HG02678 (cell line): Measurements from ENCODE around the gene SNAPC1.
"Not testable (repeated sequence)": the region's sequence is repeated elsewhere in the genome, so short reads cannot be mapped to it uniquely, and the experiment has no call there.

ENCODE experiments used
- ATAC-seq: cut with Tn5 transposase; IDR thresholded peaks from one replicate; pipeline ENCODE4 v1.9.1; 2021; ENCODE audit warnings: mild to moderate bottlenecking, moderate library complexity; ENCODE audit not compliant: unreplicated experiment

SNAPC1 gene

GRCh38 chr14:61761959-61762786 is at the start of gene SNAPC1:
SNAPC1 (plus strand) TSS chr14:61762420; CDS start chr14:61762461, 41 bp downstream.
- peak; percentile 99 for ATAC-seq

GRCh38 chr14:61713724-61714437 is 48.3 kb upstream of the SNAPC1 start:
- ATAC-seq, result no peak

- no peak for ATAC-seq
Observed at GRCh38 chr14:61716956-61717355, 45.3 kb upstream of the SNAPC1 start.

GRCh38 chr14:61718039-61718438 is 44.2 kb upstream of the SNAPC1 start:
- no peak for ATAC-seq

GRCh38 chr14:61719344-61720293 is 42.6 kb upstream of the SNAPC1 start:
- peak; percentile 41 for ATAC-seq

- ATAC-seq, result peak; percentile 24
Observed at GRCh38 chr14:61720294-61720661, 41.9 kb upstream of the SNAPC1 start.

- ATAC-seq, result no peak
Observed at GRCh38 chr14:61720741-61721140, 41.5 kb upstream of the SNAPC1 start.

GRCh38 chr14:61724133-61724532 is 38.1 kb upstream of the SNAPC1 start:
- no peak for ATAC-seq

GRCh38 chr14:61726778-61727658 is 35.2 kb upstream of the SNAPC1 start:
- ATAC-seq, result no peak

- ATAC-seq, result no peak
Observed at GRCh38 chr14:61730756-61731373, 31.4 kb upstream of the SNAPC1 start.

GRCh38 chr14:61733972-61734371 is 28.2 kb upstream of the SNAPC1 start:
- ATAC-seq, result no peak

GRCh38 chr14:61736751-61737150 is 25.5 kb upstream of the SNAPC1 start:
- ATAC-seq, result no peak

GRCh38 chr14:61737915-61738314 is 24.3 kb upstream of the SNAPC1 start:
- ATAC-seq, result no peak

- no peak for ATAC-seq
Observed at GRCh38 chr14:61739133-61739532, 23.1 kb upstream of the SNAPC1 start.

- ATAC-seq, result no peak
Observed at GRCh38 chr14:61742371-61742770, 19.8 kb upstream of the SNAPC1 start.

- no peak for ATAC-seq
Observed at GRCh38 chr14:61744238-61744637, 18.0 kb upstream of the SNAPC1 start.

- ATAC-seq, result not testable (repeated sequence)
Observed at GRCh38 chr14:61746346-61746745, 15.9 kb upstream of the SNAPC1 start.

- no peak for ATAC-seq
Observed at GRCh38 chr14:61746881-61747280, 15.3 kb upstream of the SNAPC1 start.

- ATAC-seq, result no peak
Observed at GRCh38 chr14:61747342-61747741, 14.9 kb upstream of the SNAPC1 start.

- ATAC-seq, result no peak
Observed at GRCh38 chr14:61749264-61749663, 13.0 kb upstream of the SNAPC1 start.
